SJSA1 (cell line): ENCODE results near the gene RAD23B. TPM values are rescaled to one million over a fixed set of nuclear protein-coding genes. Genes with fewer than 3 reads are reported as not detected.
"Not testable (repeated sequence)": the region's sequence is repeated elsewhere in the genome, so short reads cannot be mapped to it uniquely, and the experiment has no call there.

Experiments used
- DNase-seq, 2 experiments: peaks; one replicate each; pipeline ENCODE4 v3.0.0-alpha.2; 2015 to 2020; ENCODE audit warnings: low spot score in 2 of 2, low read depth in 1 of 2
- H3K27ac ChIP-seq: fragments of 250-450 bp; sonication (Bioruptor Pico); 2 replicates; pipeline ENCODE4 v1.5.1; 2020; ENCODE audit warnings: mild to moderate bottlenecking, moderate library complexity
- H3K27me3 ChIP-seq: fragments of 250-450 bp; sonication (Bioruptor Pico); replicated peaks from 2 replicates; pipeline ENCODE4 v1.5.1; 2020; ENCODE audit warnings: mild to moderate bottlenecking, moderate library complexity
- H3K36me3 ChIP-seq: fragments of 250-450 bp; sonication (Bioruptor Pico); 2 replicates; pipeline ENCODE4 v1.5.1; 2020; ENCODE audit warnings: mild to moderate bottlenecking
- H3K4me1 ChIP-seq: fragments of 250-450 bp; sonication (Bioruptor Pico); replicated peaks from 2 replicates; pipeline ENCODE4 v1.6.1; 2021; ENCODE audit warnings: mild to moderate bottlenecking
- H3K4me3 ChIP-seq: fragments of 250-450 bp; sonication (Bioruptor Pico); 2 replicates; pipeline ENCODE4 v1.5.1; 2020; ENCODE audit warnings: mild to moderate bottlenecking
- H3K9me3 ChIP-seq: fragments of 250-450 bp; sonication (Bioruptor Pico); replicated peaks from 2 replicates; pipeline ENCODE4 v1.5.1; 2020; ENCODE audit warnings: mild to moderate bottlenecking
- total RNA-seq: library from RNA; depleted of rRNA; stranded (reverse); fragments of >200 nt; shearing (Covaris generic); gene quantifications from 2 replicates; pipeline ENCODE4 v1.2.3, GENCODE V29; 2014

RAD23B gene
- total RNA-seq, 1 experiment from 2014 or later, result 81.2 TPM

DNA sequence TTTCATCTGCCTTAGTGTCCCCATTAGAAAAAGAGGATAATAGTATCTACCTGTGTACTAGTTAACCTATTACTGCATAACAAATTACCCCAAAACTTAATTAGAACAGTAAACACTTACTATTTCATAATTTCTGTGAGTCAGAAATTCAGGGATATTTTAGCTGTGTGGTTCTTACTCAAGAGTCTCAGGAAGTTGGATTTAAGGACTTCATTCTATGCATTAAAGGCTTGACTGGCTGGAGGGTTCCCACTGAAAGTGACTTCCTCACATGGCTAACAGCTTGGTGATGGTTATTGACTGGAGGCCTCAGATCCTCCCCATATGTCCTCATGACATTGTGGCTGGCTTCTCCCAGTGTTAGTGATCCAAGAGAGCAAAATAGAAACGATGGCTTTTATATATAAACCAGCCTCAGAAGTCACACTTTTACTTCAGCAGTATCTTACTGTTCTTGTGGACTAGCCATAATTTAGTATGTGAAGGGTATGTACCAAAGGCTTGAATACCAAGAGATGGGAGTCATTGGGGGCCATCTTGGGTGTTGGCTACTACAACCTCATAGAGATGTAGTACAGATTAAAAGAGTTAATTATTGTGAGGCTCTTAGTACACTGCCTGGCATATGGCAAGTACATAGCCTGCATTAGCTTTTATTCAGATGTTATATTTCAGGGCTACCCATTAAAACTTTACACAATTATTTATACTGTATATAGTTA is 9.9 kb downstream of the RAD23B start:
- Histone ChIP-seq H3K27me3 (no peaks in the 10 kb centered on the region), H3K27ac (no peak overlapping the region), H3K4me1 (no peaks in the 10 kb centered on the region), H3K36me3 (peaks cover 9% of the 10 kb centered on the region; the same call in 1 of the 2 replicates), H3K4me3 (no peak overlapping the region), H3K9me3 (no peaks in the 10 kb centered on the region)
- no peak for DNase-seq

- Histone ChIP-seq H3K9me3 (no peaks in the 10 kb centered on the region), H3K36me3 (peaks cover 10% of the 10 kb centered on the region; the same call in 1 of the 2 replicates), H3K27me3 (no peaks in the 10 kb centered on the region), H3K27ac (no peak overlapping the region), H3K4me3 (no peak overlapping the region), H3K4me1 (no peaks in the 10 kb centered on the region)
- DNase-seq, result no peak
Measured at GRCh38 chr9:107293543-107294085, 10.5 kb downstream of the RAD23B start.

GRCh38 chr9:107294756-107295155 is 11.7 kb downstream of the RAD23B start:
- no peak for DNase-seq
- Histone ChIP-seq H3K4me3 (no peak overlapping the region), H3K4me1 (no peaks in the 10 kb centered on the region), H3K9me3 (no peaks in the 10 kb centered on the region), H3K27ac (no peak overlapping the region), H3K36me3 (peaks cover 10% of the 10 kb centered on the region; the same call in 1 of the 2 replicates), H3K27me3 (no peaks in the 10 kb centered on the region)

GRCh38 chr9:107295995-107296394 is 12.9 kb downstream of the RAD23B start:
- no peak overlapping the region for H3K4me3 ChIP-seq
- no peak overlapping the region for H3K27ac ChIP-seq
- peaks cover 16% of the 10 kb centered on the region for H3K36me3 ChIP-seq
- no peaks in the 10 kb centered on the region for H3K27me3 ChIP-seq
- no peak for DNase-seq
- 0 out of 2 replicates have a peak, but pooled peaks cover 2% of the 10 kb centered on the region for H3K4me1 ChIP-seq
- H3K9me3 ChIP-seq, result no peaks in the 10 kb centered on the region

- H3K4me3 ChIP-seq, DNase-seq, H3K4me1 ChIP-seq, H3K9me3 ChIP-seq, H3K27me3 ChIP-seq, H3K27ac ChIP-seq: not testable (repeated sequence)
- H3K36me3 ChIP-seq, result peaks cover 22% of the 10 kb centered on the region
Measured at GRCh38 chr9:107296592-107296991, 13.5 kb downstream of the RAD23B start.

GRCh38 chr9:107299437-107299836 is 16.4 kb downstream of the RAD23B start:
- Histone ChIP-seq H3K27me3 (no peaks in the 10 kb centered on the region), H3K27ac (no peak overlapping the region), H3K36me3 (peaks cover 35% of the 10 kb centered on the region), H3K9me3 (no peaks in the 10 kb centered on the region), H3K4me3 (no peak overlapping the region), H3K4me1 (0 out of 2 replicates have a peak, but pooled peaks cover 2% of the 10 kb centered on the region)
- DNase-seq, result no peak

GRCh38 chr9:107306308-107306707 is 23.2 kb downstream of the RAD23B start:
- no peak for DNase-seq
- Histone ChIP-seq H3K36me3 (peaks cover 80% of the 10 kb centered on the region), H3K9me3 (no peaks in the 10 kb centered on the region), H3K4me1 (no peaks in the 10 kb centered on the region), H3K27me3 (no peaks in the 10 kb centered on the region), H3K27ac (no peak overlapping the region), H3K4me3 (no peak overlapping the region)

GRCh38 chr9:107307331-107307730 is 24.3 kb downstream of the RAD23B start:
- no peak for DNase-seq
- Histone ChIP-seq H3K36me3 (peaks cover 80% of the 10 kb centered on the region), H3K4me1 (no peaks in the 10 kb centered on the region), H3K27me3 (no peaks in the 10 kb centered on the region), H3K9me3 (no peaks in the 10 kb centered on the region), H3K27ac (no peak overlapping the region), H3K4me3 (no peak overlapping the region)

GRCh38 chr9:107308461-107308860 is 25.4 kb downstream of the RAD23B start:
- no peak for DNase-seq
- Histone ChIP-seq H3K9me3 (no peaks in the 10 kb centered on the region), H3K27ac (no peak overlapping the region), H3K4me3 (no peak overlapping the region), H3K4me1 (no peaks in the 10 kb centered on the region), H3K27me3 (no peaks in the 10 kb centered on the region), H3K36me3 (peaks cover 85% of the 10 kb centered on the region)

DNA sequence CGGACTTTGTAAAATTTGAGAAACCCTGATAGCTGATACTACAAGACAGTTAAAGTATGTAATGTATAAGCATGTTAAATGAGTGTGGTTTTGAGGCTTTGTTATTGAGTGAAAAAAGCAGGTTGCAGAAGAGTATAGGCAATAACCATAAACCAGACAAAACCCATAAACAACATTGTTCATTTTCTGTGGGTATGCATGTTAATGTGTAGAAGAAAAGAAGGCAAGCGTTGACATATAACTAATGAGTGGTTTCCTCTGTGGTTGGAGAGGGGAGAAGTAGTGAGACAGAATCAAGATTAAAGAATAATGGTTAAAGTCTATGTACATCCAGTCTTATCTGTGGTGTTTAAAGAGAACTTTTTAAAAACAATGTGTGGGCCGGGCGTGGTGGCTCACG is 26.2 kb downstream of the RAD23B start:
- Histone ChIP-seq H3K4me3 (no peak overlapping the region), H3K27ac (no peak overlapping the region), H3K36me3 (peaks cover 87% of the 10 kb centered on the region), H3K27me3 (no peaks in the 10 kb centered on the region), H3K4me1 (no peaks in the 10 kb centered on the region), H3K9me3 (no peaks in the 10 kb centered on the region)
- no peak for DNase-seq

- Histone ChIP-seq H3K36me3 (peaks cover 90% of the 10 kb centered on the region), H3K4me3 (no peak overlapping the region), H3K9me3 (no peaks in the 10 kb centered on the region), H3K27me3 (no peaks in the 10 kb centered on the region), H3K4me1 (peaks cover 8% of the 10 kb centered on the region; the same call in 1 of the 2 replicates), H3K27ac (no peak overlapping the region)
- DNase-seq, result no peak
Measured at GRCh38 chr9:107312376-107313050, 29.4 kb downstream of the RAD23B start.

DNA sequence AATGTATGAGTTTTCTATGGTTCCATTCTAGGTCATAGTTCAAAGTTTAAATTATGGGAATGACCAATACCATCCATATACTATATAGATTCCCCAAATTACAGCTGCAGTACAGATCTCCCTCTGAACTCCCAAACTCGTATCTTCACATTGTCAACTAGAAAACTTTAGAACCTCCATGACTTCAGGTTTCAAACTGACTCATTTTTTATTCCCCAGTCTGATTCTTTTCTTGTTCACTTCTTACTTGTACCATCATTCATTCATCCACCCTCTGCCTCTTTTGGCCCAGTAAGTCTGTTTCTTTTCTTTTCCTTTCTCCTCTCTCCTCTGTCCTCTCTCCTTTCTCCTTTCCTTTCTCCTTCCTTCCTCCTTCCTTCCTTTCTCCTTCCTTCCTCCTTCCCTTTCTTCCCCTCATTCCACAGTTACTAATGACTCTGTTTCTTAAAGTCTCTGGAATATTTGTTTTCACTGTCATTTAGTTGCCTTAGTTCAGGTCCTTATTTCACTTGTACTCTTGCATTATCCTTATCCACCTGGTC is 30.5 kb downstream of the RAD23B start:
- no peaks in the 10 kb centered on the region for H3K27me3 ChIP-seq
- no peak overlapping the region for H3K27ac ChIP-seq
- no peak for DNase-seq
- no peak overlapping the region for H3K4me3 ChIP-seq
- H3K9me3 ChIP-seq, result no peaks in the 10 kb centered on the region
- peaks cover 8% of the 10 kb centered on the region; the same call in 1 of the 2 replicates for H3K4me1 ChIP-seq
- H3K36me3 ChIP-seq, result peaks cover 91% of the 10 kb centered on the region

- Histone ChIP-seq H3K36me3 (peaks cover 90% of the 10 kb centered on the region), H3K4me3 (no peak overlapping the region), H3K27me3 (no peaks in the 10 kb centered on the region), H3K4me1 (peaks cover 8% of the 10 kb centered on the region; the same call in 1 of the 2 replicates), H3K27ac (no peak overlapping the region), H3K9me3 (no peaks in the 10 kb centered on the region)
- no peak for DNase-seq
Measured at GRCh38 chr9:107314763-107315162, 31.7 kb downstream of the RAD23B start.
